IMR-90 (cell line): Measurements from ENCODE around the gene SHROOM1. TPM values are rescaled to one million over a fixed set of nuclear protein-coding genes. Genes with fewer than 3 reads are reported as not detected.

Source experiments
- ATAC-seq: fragments of 200-7000 bp; cut with Tn5 transposase; 2 replicates; pipeline ENCODE4 v1.9.1; 2020; ENCODE audit warnings: low read depth, mild to moderate bottlenecking, moderate library complexity
- BruUV-seq: library from RNA; stranded (reverse); fragments of 400-500 nt; replicated peaks from 2 replicates; lab custom pipeline; 2021; lab: Mats Ljungman, UMichigan
- CTCF ChIA-PET: fragments of 300-600 bp; formaldehyde crosslinking; extraction: SDS; loops from one replicate; lab custom pipeline; 2021; ENCODE audit warnings: antibody characterized with exemption; lab: Yijun Ruan, JAX
- POLR2A ChIA-PET: fragments of 300-600 bp; sonication (Branson Sonifier 250); formaldehyde crosslinking; loops from one replicate; lab custom pipeline; 2022; ENCODE audit warnings: antibody characterized with exemption; ENCODE audit not compliant: unreplicated experiment; lab: Charles Lee
- DNase-seq: peaks from one replicate; pipeline ENCODE4 v3.0.0; 2013
- H2AFZ ChIP-seq: replicated peaks from 2 replicates; pipeline ENCODE3; 2013; ENCODE audit warnings: low read length, mild to moderate bottlenecking; ENCODE audit not compliant: poor library complexity
- H2AK5ac ChIP-seq: 2 replicates; pipeline ENCODE4 v1.6.1; 2013; ENCODE audit warnings: low read depth, low read length, inconsistent platforms
- H2AK9ac ChIP-seq: replicated peaks from 2 replicates; pipeline ENCODE3; 2013; ENCODE audit warnings: mild to moderate bottlenecking, low read depth, low read length, moderate library complexity; ENCODE audit not compliant: poor library complexity
- H2BK120ac ChIP-seq: 2 replicates; pipeline ENCODE4 v1.6.1; 2013; ENCODE audit warnings: low read depth, low read length, inconsistent platforms
- H2BK15ac ChIP-seq: 3 replicates; pipeline ENCODE4 v1.6.1; 2013; ENCODE audit warnings: low read depth, low read length, inconsistent platforms
- H2BK20ac ChIP-seq: 2 replicates; pipeline ENCODE4 v1.6.1; 2013; ENCODE audit warnings: low read depth, mild to moderate bottlenecking, inconsistent platforms, low read length, moderate library complexity
- H2BK5ac ChIP-seq: 2 replicates; pipeline ENCODE4 v1.6.1; 2013; ENCODE audit warnings: mild to moderate bottlenecking, low read depth, low read length, inconsistent platforms; ENCODE audit not compliant: poor library complexity, severe bottlenecking
- H3K14ac ChIP-seq: replicated peaks from 2 replicates; pipeline ENCODE4 v1.6.1; 2013; ENCODE audit warnings: low read depth, low read length, inconsistent platforms
- H3K18ac ChIP-seq: 2 replicates; pipeline ENCODE4 v1.6.1; 2013; ENCODE audit warnings: low read depth, low read length, control low read depth
- H3K23ac ChIP-seq: 2 replicates; pipeline ENCODE4 v1.6.1; 2013; ENCODE audit warnings: low read depth, low read length, inconsistent platforms
- H3K27ac ChIP-seq: 2 replicates; pipeline ENCODE4 v1.5.1; 2013; ENCODE audit warnings: mild to moderate bottlenecking, control low read depth, low read length; ENCODE audit not compliant: insufficient read depth
- H3K27me3 ChIP-seq: 2 replicates; pipeline ENCODE4 v1.6.1; 2013; ENCODE audit warnings: low read length; ENCODE audit not compliant: control insufficient read depth, insufficient read depth
- H3K36me3 ChIP-seq: 2 replicates; pipeline ENCODE4 v1.6.1; 2013; ENCODE audit warnings: low read length, mixed read lengths; ENCODE audit not compliant: control insufficient read depth, insufficient read depth
- H3K4ac ChIP-seq: 2 replicates; pipeline ENCODE4 v1.6.1; 2013; ENCODE audit warnings: low read depth, low read length, inconsistent platforms
- H3K4me1 ChIP-seq: 2 replicates; pipeline ENCODE4 v1.6.1; 2013; ENCODE audit warnings: low read length, mixed read lengths; ENCODE audit not compliant: control insufficient read depth, insufficient read depth
- H3K4me2 ChIP-seq: 2 replicates; pipeline ENCODE4 v1.6.1; 2013; ENCODE audit warnings: low read depth, mild to moderate bottlenecking, control low read depth, low read length, moderate library complexity
- H3K4me3 ChIP-seq: 2 replicates; pipeline ENCODE4 v1.5.1; 2013; ENCODE audit warnings: low read depth, mild to moderate bottlenecking, control low read depth, low read length, moderate library complexity; ENCODE audit not compliant: insufficient read depth
- H3K56ac ChIP-seq: 2 replicates; pipeline ENCODE4 v1.6.1; 2013; ENCODE audit warnings: low read length, inconsistent platforms; ENCODE audit not compliant: insufficient read depth; ENCODE audit errors: extremely low read depth
- H3K79me1 ChIP-seq, 2 experiments: 2 replicates each; pipeline ENCODE4 v1.6.1; 2013; ENCODE audit warnings: low read length in 2 of 2, inconsistent platforms in 1 of 2, low read depth in 1 of 2
- H3K9ac ChIP-seq: 2 replicates; pipeline ENCODE4 v1.6.1; 2013; ENCODE audit warnings: low read depth, low read length, control low read depth
- H3K9me1 ChIP-seq: 2 replicates; pipeline ENCODE4 v1.6.1; 2013; ENCODE audit warnings: low read length, inconsistent platforms; ENCODE audit not compliant: insufficient read depth
- H3K9me3 ChIP-seq: 2 replicates; pipeline ENCODE4 v1.6.1; 2013; ENCODE audit warnings: low read length; ENCODE audit not compliant: control insufficient read depth, insufficient read depth
- H4K20me1 ChIP-seq: 2 replicates; pipeline ENCODE4 v1.6.1; 2013; ENCODE audit warnings: low read length, inconsistent platforms; ENCODE audit not compliant: insufficient read depth
- H4K5ac ChIP-seq: 2 replicates; pipeline ENCODE4 v1.6.1; 2013; ENCODE audit warnings: mild to moderate bottlenecking, low read depth, low read length, control low read depth
- H4K8ac ChIP-seq, 2 experiments: 2 replicates each; pipeline ENCODE4 v1.6.1; 2013; ENCODE audit warnings: low read depth in 2 of 2, low read length in 2 of 2, control low read depth in 1 of 2, inconsistent platforms in 1 of 2
- H4K91ac ChIP-seq: 2 replicates; pipeline ENCODE4 v1.6.1; 2013; ENCODE audit warnings: low read depth, low read length, inconsistent platforms; ENCODE audit not compliant: insufficient read depth
- BHLHE40 ChIP-seq: fragments of 150-350 bp; IDR thresholded peaks from 2 replicates; pipeline ENCODE4 v1.6.1; 2016; ENCODE audit warnings: mild to moderate bottlenecking, low read depth, low read length
- CEBPB ChIP-seq: IDR thresholded peaks from 2 replicates; pipeline ENCODE4 v1.6.1; 2012; ENCODE audit warnings: low read depth, low read length, improper control_type of control experiment
- CHD1 ChIP-seq: IDR thresholded peaks from 2 replicates; pipeline ENCODE4 v1.6.1; 2012; ENCODE audit warnings: low read depth, low read length, improper control_type of control experiment
- CTCF ChIP-seq: conservative IDR thresholded peaks from 2 replicates; pipeline ENCODE4 v1.5.1; 2012; ENCODE audit warnings: mild to moderate bottlenecking, low read depth, low read length, improper control_type of control experiment
- ELK1 ChIP-seq: fragments of 150-350 bp; IDR thresholded peaks from 2 replicates; pipeline ENCODE4 v1.6.1; 2016; ENCODE audit warnings: low read depth, mild to moderate bottlenecking, low read length, moderate library complexity, borderline replicate concordance
- FOS ChIP-seq: fragments of 150-350 bp; IDR thresholded peaks from 2 replicates; pipeline ENCODE4 v1.6.1; 2016; ENCODE audit warnings: low read depth, low read length
- MAFK ChIP-seq: IDR thresholded peaks from 2 replicates; pipeline ENCODE4 v1.6.1; 2012; ENCODE audit warnings: low read depth, low read length, improper control_type of control experiment
- MAZ ChIP-seq: IDR thresholded peaks from 2 replicates; pipeline ENCODE4 v1.6.1; 2012; ENCODE audit warnings: low read depth, mild to moderate bottlenecking, low read length, improper control_type of control experiment, moderate library complexity, borderline replicate concordance
- MXI1 ChIP-seq: IDR thresholded peaks from 2 replicates; pipeline ENCODE4 v1.6.1; 2012; ENCODE audit warnings: low read depth, mild to moderate bottlenecking, low read length, moderate library complexity, borderline replicate concordance
- NFE2L2 ChIP-seq: fragments of 150-350 bp; IDR thresholded peaks from 2 replicates; pipeline ENCODE4 v1.6.1; 2016; ENCODE audit warnings: low read depth, mild to moderate bottlenecking, low read length
- POLR2A ChIP-seq: IDR thresholded peaks from 2 replicates; pipeline ENCODE4 v1.6.1; 2012; ENCODE audit warnings: mild to moderate bottlenecking, low read depth, low read length
- RAD21 ChIP-seq: IDR thresholded peaks from 2 replicates; pipeline ENCODE4 v1.6.1; 2012; ENCODE audit warnings: low read length, improper control_type of control experiment
- RCOR1 ChIP-seq: IDR thresholded peaks from 2 replicates; pipeline ENCODE4 v1.6.1; 2012; ENCODE audit warnings: mild to moderate bottlenecking, low read length, improper control_type of control experiment; ENCODE audit not compliant: insufficient replicate concordance
- RFX5 ChIP-seq: IDR thresholded peaks from 2 replicates; pipeline ENCODE4 v1.8.0; 2012; ENCODE audit warnings: low read depth, mild to moderate bottlenecking, low read length, moderate library complexity
- SMC3 ChIP-seq: fragments of 150-350 bp; IDR thresholded peaks from 2 replicates; pipeline ENCODE4 v1.6.1; 2016; ENCODE audit warnings: low read depth, mild to moderate bottlenecking, antibody characterized with exemption, low read length, moderate library complexity
- USF2 ChIP-seq: fragments of 150-350 bp; IDR thresholded peaks from 2 replicates; pipeline ENCODE4 v1.6.1; 2017; ENCODE audit warnings: mild to moderate bottlenecking, antibody characterized with exemption, low read length, low read depth
- WGBS, 2 experiments: methylation state at CpG; one replicate each; pipeline versions ENCODE4 v1.1.5 to v1.1.7; 2013; ENCODE audit warnings: missing lambda C conversion rate in 2 of 2; ENCODE audit not compliant: insufficient read length in 1 of 2; ENCODE audit errors: extremely low coverage in 2 of 2; 5-methylcytosine and 5-hydroxymethylcytosine counted together
- dilution Hi-C: fragments of 300-500 bp; cut with HindIII; formaldehyde crosslinking; loops from one replicate; pipeline ENCODE4 v1.14.3; 2018; ENCODE audit warnings: low sequenced_read_pairs; ENCODE audit not compliant: unreplicated experiment
- in situ Hi-C: fragments of 300-500 bp; cut with MboI; formaldehyde crosslinking; loops from 3 replicates; pipeline ENCODE4 v1.14.3; 2019; ENCODE audit warnings: low sequenced_read_pairs, inconsistent platforms, mixed read lengths
- intact Hi-C: fragments of 100-400 bp; cut with micrococcal nuclease; formaldehyde crosslinking; loops from 2 replicates; pipeline ENCODE4 v1.10.0; 2022
- polyA plus RNA-seq, 3 experiments: library from polyadenylated mRNA; depleted of rRNA; stranded (reverse); fragments of >200 nt; gene quantifications; 2 replicates each; pipeline ENCODE4 v1.2.3, GENCODE V29; 2012; ENCODE audit warnings: low replicate concordance in 1 of 3
- total RNA-seq: library from RNA; depleted of rRNA; stranded (reverse); fragments of >200 nt; gene quantifications from 2 replicates; pipeline ENCODE4 v1.2.3, GENCODE V29; 2012

The SHROOM1 gene
- total and polyA plus RNA-seq, 2 of the 4 experiments (the other 2 are of a cell fraction), result 1.4 to 6.3 TPM

GRCh38 chr5:132877466-132877865 lies 47.0 kb upstream of the SHROOM1 start:
- Histone ChIP-seq H3K56ac (no peak overlapping the region), H3K14ac (no peak overlapping the region), H3K27me3 (no peaks in the 10 kb centered on the region), H3K36me3 (peaks cover 30% of the 10 kb centered on the region), H4K20me1 (peaks cover 10% of the 10 kb centered on the region), H3K18ac (no peak overlapping the region), H3K23ac (no peak overlapping the region), H2BK120ac (no peak overlapping the region), H3K9me3 (no peaks in the 10 kb centered on the region), H4K5ac (no peak overlapping the region), H4K8ac (no peak overlapping the region), H2AK9ac (no peak overlapping the region), H3K4me1 (peaks cover 3% of the 10 kb centered on the region; the same call in 1 of the 2 replicates), H3K9ac (no peak overlapping the region), H2BK20ac (no peak overlapping the region), H3K4me2 (no peak overlapping the region), H2BK15ac (no peak overlapping the region), H3K4me3 (no peak overlapping the region), H4K91ac (no peak overlapping the region), H3K4ac (no peak overlapping the region), H2BK5ac (no peak overlapping the region), H3K9me1 (peaks cover 14% of the 10 kb centered on the region; the same call in 1 of the 2 replicates), H2AK5ac (no peak overlapping the region), H3K79me1 (peaks cover 4 to 44% of the 10 kb centered on the region in 2 experiments), H2AFZ (no peak overlapping the region), H3K27ac (no peak overlapping the region)
- intact Hi-C loops (no loop called here), in situ Hi-C loops (no loop called here), dilution Hi-C loops (no loop called here)
- CTCF ChIA-PET, result interaction anchor here (0.5 to 1.6 kb wide), 3 partner anchors 38 to 57 kb away, joined by 3 to 5 read pairs (median 3); no protein-coding TSS in a partner anchor
- no CpG with 5 or more reads among the region's 2 CpGs for WGBS, 2 experiments
- no peak for ATAC-seq
- no peak for TF ChIP-seq RCOR1
- no peak for TF ChIP-seq MAZ
- TF ChIP-seq CHD1, result no peak
- no peak for TF ChIP-seq POLR2A
- TF ChIP-seq ELK1, result no peak
- TF ChIP-seq MAFK, result no peak
- no peak for TF ChIP-seq RAD21
- TF ChIP-seq SMC3, result no peak
- TF ChIP-seq MXI1, result no peak
- TF ChIP-seq RFX5, result no peak
- TF ChIP-seq BHLHE40, result no peak
- no peak for TF ChIP-seq CEBPB
- TF ChIP-seq FOS, result no peak
- no peak for TF ChIP-seq USF2
- no peak for TF ChIP-seq NFE2L2
- TF ChIP-seq CTCF, result no peak
- BruUV-seq, result no TSS peak
- POLR2A ChIA-PET, result no interaction called here
- DNase-seq, result no peak
